VCaP (cell line): ENCODE measurements around the gene KRT10.

ENCODE experiments used
- H3K27ac ChIP-seq: fragments of 450-650 bp; 2 replicates; pipeline ENCODE4 v1.5.1; 2017
- TF ChIP-seq, protein P1 (sequence below): fragments of 450-650 bp; conservative IDR thresholded peaks from 2 replicates; pipeline ENCODE4 v1.5.1; 2017; ENCODE audit warnings: mild to moderate bottlenecking, moderate library complexity

KRT10 gene

DNA sequence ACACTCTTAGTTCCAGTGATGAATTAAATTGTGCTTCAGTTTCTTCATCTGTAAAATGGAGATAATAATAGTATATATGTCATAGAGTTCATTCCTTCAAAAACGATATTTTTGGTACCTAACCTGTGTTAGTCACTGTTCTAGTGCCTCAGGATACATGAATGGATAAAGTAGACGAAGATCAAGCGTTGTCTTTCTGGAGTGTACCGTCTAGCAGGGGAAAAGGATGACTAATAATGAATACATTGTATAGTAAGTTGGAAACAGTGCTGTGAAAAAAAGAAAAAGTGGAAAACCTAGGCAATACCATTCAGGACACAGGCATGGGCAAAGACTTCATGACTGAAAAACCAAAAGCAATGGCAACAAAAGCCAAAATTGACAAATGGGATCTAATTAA, 8.6 kb downstream of the KRT10 start:
- TF ChIP-seq, protein P1, sequence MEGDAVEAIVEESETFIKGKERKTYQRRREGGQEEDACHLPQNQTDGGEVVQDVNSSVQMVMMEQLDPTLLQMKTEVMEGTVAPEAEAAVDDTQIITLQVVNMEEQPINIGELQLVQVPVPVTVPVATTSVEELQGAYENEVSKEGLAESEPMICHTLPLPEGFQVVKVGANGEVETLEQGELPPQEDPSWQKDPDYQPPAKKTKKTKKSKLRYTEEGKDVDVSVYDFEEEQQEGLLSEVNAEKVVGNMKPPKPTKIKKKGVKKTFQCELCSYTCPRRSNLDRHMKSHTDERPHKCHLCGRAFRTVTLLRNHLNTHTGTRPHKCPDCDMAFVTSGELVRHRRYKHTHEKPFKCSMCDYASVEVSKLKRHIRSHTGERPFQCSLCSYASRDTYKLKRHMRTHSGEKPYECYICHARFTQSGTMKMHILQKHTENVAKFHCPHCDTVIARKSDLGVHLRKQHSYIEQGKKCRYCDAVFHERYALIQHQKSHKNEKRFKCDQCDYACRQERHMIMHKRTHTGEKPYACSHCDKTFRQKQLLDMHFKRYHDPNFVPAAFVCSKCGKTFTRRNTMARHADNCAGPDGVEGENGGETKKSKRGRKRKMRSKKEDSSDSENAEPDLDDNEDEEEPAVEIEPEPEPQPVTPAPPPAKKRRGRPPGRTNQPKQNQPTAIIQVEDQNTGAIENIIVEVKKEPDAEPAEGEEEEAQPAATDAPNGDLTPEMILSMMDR = no peak
- H3K27ac ChIP-seq = no peak overlapping the region

DNA sequence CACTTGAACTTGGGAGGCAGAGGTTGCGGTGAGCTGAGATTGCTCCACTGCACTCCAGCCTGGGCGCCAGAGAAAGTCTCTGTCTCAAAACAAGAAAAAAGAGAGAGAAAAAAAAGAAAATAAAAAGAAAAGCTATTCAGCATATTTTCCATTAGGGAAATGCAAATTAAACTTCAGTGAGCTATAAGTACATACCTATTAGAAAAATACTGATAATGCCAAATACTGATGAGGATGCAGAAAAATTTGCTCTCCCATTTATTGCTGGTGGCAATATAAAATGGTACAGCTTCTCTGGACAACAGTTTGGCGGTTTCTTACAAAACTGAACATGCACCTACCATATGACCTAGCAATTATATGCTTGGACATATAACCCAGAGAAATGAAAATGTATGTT, 9.8 kb downstream of the KRT10 start:
- TF ChIP-seq, protein P1 = no peak

DNA sequence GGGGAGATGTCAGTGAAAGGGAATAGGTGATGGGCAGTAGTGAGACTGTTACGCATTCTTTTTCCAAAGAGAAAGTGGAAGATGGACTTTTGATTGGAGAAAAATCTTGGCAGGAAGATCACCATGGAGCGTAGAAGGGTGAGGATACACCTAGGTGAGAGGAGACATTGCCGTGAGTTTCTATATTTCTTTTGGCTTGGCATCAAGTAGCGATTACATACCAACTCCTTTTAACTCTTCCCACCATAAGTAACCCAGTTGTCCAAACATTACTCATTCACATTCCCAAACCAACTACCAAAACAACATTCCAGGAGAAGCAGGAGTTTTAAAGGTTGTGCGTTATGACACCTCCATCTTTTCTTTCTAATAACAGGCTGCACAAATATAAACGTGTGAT, 11.9 kb downstream of the KRT10 start:
- TF ChIP-seq, protein P1 = no peak

More for the DNA sequence above, 9.8 kb downstream of the KRT10 start:
- no peak overlapping the region for H3K27ac ChIP-seq

DNA sequence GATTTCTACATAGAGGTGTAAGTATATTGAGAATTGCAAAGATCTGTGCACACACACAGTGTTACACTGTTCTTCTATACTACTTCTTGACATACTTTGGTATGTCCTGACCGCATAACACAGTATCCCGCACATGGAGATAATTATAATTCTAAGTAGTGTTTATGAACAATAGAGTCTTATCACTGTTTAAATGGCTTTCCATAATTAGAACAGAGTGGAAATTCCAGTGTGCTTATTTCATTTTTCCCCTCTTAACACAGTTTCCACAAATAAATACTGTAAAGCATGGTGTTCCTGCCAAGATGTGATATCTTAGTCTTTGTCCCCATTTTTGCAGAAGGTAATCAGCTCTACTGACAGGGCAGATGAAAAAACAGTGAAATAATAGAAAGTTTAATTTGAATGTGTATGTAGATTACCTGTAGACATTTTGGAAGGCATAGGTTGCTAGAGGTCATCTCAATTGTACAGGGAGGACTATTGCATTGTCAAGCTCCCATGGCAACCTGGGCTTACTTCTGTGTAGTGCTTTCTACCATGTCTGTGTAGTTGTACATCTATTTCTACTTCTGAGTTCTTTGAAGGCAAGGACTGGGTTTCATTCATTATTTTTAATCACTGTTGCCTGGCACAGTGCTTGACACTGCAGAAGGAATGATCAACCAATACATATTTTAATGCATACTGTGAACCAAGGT, 12.5 kb downstream of the KRT10 start:
- no peak overlapping the region for H3K27ac ChIP-seq
- TF ChIP-seq, protein P1 = no peak

More for the DNA sequence above, 11.9 kb downstream of the KRT10 start:
- no peak overlapping the region for H3K27ac ChIP-seq

DNA sequence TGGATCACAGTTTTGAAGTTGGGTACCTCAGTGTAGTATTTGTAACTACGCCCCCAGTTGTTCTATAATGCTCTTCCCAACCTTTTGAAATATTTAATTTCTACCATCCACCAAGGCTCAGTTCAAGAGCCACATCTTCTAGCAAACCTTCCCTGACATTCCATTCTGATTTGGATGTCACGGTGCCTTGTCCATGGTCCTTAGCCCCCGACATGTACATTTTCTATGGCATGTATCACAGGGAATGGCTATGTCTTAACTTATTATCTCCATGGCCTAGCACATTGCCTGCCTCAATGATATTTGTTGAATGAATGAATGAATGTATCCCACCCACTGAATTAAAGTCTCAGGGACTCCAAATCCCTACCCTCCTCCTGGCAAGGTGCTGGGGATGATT, 16.3 kb downstream of the KRT10 start:
- TF ChIP-seq, protein P1 = no peak
- H3K27ac ChIP-seq = no peak overlapping the region

DNA sequence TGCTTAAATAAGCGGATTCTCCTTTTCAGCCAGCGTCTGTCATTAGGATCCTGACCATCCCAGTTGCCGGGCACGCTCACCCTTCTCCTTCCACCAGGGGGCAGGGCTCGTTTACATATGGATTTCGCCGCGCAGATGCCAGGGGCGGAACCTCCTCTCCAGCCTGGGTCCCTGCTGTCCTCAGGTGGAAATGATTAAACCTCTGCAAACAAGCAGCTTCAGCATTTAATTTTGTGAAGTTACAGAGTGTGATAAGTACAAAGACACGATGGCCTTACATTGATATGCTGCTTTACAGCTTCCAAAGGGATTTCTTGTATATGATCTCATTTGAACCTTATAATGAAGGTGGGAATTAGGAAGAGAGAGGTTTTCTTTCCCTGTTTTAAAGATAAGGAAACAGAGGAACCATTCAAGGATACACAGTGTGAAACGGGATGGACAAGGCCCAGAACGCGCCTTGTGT, 18.8 kb downstream of the KRT10 start:
- peak overlapping the region; percentile 57 for H3K27ac ChIP-seq
- TF ChIP-seq, protein P1 = peak; percentile 96

DNA sequence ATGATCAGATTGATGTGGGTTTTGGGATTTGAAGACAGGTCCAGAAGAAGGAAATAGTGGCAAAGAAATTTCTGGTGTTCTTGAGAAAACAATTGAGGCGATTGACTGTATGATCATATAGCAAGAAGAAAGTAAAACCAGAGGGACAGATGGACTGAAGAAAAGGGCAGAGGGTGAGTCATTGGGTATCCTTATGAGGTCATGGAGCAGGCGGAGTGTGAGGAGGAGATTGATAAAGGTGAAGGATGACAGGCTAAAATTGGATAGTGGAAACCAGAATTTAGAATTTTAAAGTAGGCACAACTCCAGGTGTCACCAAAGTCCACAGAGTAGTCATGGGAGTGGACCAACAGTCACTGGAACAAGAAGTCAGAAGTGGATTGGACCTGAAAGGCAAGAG, 21.3 kb downstream of the KRT10 start:
- no peak overlapping the region for H3K27ac ChIP-seq
- TF ChIP-seq, protein P1 = no peak
